Nephron progenitor cell (in vitro differentiated cells): ENCODE results near the gene AGAP1.

Experiments used
- DNase-seq: peaks from one replicate; pipeline ENCODE4 v3.0.0; 2021
- H3K27ac Mint-ChIP-seq: 2 replicates; pipeline ENCODE4 v1.8.0; 2021; ENCODE audit warnings: mild to moderate bottlenecking, moderate library complexity, mixed read lengths
- H3K27me3 Mint-ChIP-seq: 2 replicates; pipeline ENCODE4 v1.8.0; 2021; ENCODE audit warnings: mild to moderate bottlenecking, low read depth, mixed read lengths; ENCODE audit not compliant: poor library complexity
- H3K36me3 Mint-ChIP-seq: 2 replicates; pipeline ENCODE4 v1.8.0; 2021; ENCODE audit warnings: low read depth, mixed read lengths
- H3K4me1 Mint-ChIP-seq: 2 replicates; pipeline ENCODE4 v1.8.0; 2021; ENCODE audit warnings: mixed read lengths
- H3K4me3 Mint-ChIP-seq: 2 replicates; pipeline ENCODE4 v1.8.0; 2021; ENCODE audit warnings: mild to moderate bottlenecking, moderate library complexity, mixed read lengths
- H3K9me3 Mint-ChIP-seq: 2 replicates; pipeline ENCODE4 v1.8.0; 2021; ENCODE audit warnings: mild to moderate bottlenecking, moderate library complexity, mixed read lengths
- TF ChIP-seq, protein P1 (sequence below): fragments of 200-600 bp; sonication (generic); IDR thresholded peaks from 2 replicates; pipeline ENCODE4 v1.5.0; 2021; ENCODE audit warnings: antibody characterized with exemption

The AGAP1 gene

DNA sequence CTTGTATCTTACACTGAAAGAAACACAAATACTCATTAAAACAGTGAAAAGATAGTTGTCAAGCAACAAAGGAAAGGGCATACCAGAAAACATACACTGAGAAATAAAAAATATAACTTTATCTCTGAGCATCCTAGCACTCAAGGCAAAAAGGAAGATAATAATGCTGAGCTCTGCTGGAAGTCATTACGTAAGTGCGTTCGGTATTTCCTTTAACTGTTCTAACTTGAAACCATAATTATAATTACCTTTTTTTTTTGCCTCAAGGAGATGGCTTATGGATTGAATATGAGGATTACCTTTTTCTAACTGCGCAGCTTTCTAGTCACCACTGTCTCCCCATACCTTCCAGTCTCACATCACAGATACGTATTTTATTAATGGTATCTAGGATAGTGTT lies 366.3 kb downstream of the AGAP1 start:
- TF ChIP-seq, protein P1, sequence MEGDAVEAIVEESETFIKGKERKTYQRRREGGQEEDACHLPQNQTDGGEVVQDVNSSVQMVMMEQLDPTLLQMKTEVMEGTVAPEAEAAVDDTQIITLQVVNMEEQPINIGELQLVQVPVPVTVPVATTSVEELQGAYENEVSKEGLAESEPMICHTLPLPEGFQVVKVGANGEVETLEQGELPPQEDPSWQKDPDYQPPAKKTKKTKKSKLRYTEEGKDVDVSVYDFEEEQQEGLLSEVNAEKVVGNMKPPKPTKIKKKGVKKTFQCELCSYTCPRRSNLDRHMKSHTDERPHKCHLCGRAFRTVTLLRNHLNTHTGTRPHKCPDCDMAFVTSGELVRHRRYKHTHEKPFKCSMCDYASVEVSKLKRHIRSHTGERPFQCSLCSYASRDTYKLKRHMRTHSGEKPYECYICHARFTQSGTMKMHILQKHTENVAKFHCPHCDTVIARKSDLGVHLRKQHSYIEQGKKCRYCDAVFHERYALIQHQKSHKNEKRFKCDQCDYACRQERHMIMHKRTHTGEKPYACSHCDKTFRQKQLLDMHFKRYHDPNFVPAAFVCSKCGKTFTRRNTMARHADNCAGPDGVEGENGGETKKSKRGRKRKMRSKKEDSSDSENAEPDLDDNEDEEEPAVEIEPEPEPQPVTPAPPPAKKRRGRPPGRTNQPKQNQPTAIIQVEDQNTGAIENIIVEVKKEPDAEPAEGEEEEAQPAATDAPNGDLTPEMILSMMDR = no peak
- Mint-ChIP-seq H3K27me3 (no peaks in the 10 kb centered on the region), H3K36me3 (peaks cover 9% of the 10 kb centered on the region), H3K4me1 (peaks cover 65% of the 10 kb centered on the region), H3K4me3 (no peak overlapping the region), H3K27ac (no peak overlapping the region), H3K9me3 (no peaks in the 10 kb centered on the region)
- no peak for DNase-seq

DNA sequence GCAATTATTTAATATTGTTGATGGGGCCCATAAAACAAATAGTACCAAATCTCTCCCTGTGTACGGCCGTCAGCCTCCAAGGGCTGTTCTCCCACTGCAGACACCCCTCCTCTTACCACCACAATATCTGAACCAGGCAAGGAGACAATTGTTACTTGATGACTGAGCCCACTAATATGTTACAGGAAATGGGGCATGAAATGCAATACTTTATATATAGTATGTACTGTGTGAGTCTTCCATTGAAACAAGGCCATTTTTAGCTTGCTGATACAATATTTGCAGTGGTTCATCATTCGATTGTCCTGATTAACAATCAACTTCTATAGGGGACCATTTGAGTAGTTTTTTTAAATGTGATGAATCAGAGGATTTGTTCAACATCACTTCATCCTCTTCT lies 367.0 kb downstream of the AGAP1 start:
- peaks cover 10% of the 10 kb centered on the region for H3K36me3 Mint-ChIP-seq
- H3K27ac Mint-ChIP-seq = no peak overlapping the region
- H3K9me3 Mint-ChIP-seq = no peaks in the 10 kb centered on the region

DNA sequence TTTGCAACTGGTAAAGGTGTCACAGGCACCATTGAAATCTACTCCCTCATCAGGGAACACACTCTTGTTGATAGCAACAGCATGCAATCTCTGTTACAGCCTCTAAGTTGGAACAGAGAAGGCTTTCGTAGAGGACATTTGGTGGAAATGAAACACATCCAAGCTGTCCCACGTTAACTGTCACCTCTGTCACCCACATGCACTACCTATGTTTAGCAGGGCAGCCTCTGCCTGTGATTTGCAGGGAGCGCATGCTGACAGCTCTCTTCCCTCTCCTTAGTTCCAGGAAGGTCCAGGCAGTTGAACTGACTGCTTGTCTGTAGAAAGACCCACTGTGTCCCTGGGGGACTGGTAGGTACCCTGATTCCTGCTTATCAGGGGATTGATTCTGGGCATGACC lies 367.5 kb downstream of the AGAP1 start:
- Mint-ChIP-seq H3K27me3 (no peaks in the 10 kb centered on the region), H3K27ac (no peak overlapping the region), H3K36me3 (peaks cover 14% of the 10 kb centered on the region), H3K9me3 (no peaks in the 10 kb centered on the region), H3K4me3 (no peak overlapping the region), H3K4me1 (peaks cover 75% of the 10 kb centered on the region)
- TF ChIP-seq, protein P1 = no peak
- no peak for DNase-seq

More for the DNA sequence above, 367.0 kb downstream of the AGAP1 start:
- TF ChIP-seq, protein P1 = no peak
- Mint-ChIP-seq H3K4me3 (no peak overlapping the region), H3K4me1 (peaks cover 70% of the 10 kb centered on the region), H3K27me3 (no peaks in the 10 kb centered on the region)
- no peak for DNase-seq

DNA sequence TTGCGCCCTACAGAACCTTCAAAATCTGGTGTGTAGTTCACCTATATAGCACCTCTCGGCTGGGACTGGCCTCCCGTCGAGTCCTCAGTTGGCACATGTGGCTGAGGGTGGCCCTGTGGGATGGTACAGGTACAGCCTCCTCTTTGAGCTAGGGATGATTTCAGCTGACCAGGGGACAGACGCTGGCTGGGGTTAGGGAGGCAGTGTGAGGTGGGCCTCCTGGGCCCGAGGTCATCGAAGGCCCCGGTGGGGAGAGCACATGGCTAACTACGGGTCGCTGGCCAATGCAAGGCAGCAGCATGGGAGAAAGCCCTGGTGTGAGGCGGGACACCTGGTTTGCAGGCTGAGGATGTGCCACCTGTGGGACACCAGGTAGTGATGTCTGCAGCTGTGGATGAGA lies 369.6 kb downstream of the AGAP1 start:
- no peaks in the 10 kb centered on the region for H3K27me3 Mint-ChIP-seq
- H3K4me3 Mint-ChIP-seq = no peak overlapping the region
- TF ChIP-seq, protein P1 = no peak
- H3K4me1 Mint-ChIP-seq = peaks cover 76% of the 10 kb centered on the region
- H3K27ac Mint-ChIP-seq = no peak overlapping the region
- DNase-seq = no peak
- peaks cover 15% of the 10 kb centered on the region for H3K36me3 Mint-ChIP-seq
- peaks cover 2% of the 10 kb centered on the region for H3K9me3 Mint-ChIP-seq

DNA sequence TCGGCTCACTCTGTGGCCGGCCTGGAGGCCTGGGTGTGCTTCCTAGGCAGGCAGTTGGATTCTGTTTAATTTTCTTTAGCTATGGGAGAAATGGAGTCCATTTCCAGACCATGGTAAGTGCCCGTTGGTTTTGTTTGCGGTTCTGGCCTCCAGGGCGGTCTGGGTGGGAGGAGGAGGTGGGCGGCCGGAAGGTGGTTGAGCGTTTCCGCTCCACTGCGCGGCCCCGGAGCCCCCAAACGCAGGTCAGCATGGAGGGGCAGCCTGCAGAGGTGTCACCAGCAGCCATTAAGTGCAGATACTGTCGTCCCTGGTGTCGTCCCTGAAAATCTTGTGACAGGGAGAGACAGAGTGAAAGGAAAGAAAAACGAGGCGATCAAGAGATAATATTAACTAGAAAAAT lies 370.5 kb downstream of the AGAP1 start:
- H3K9me3 Mint-ChIP-seq = peaks cover 9% of the 10 kb centered on the region
- peak overlapping the region; percentile 62 for H3K27ac Mint-ChIP-seq
- TF ChIP-seq, protein P1 = no peak
- H3K27me3 Mint-ChIP-seq = no peaks in the 10 kb centered on the region
- peaks cover 22% of the 10 kb centered on the region for H3K36me3 Mint-ChIP-seq
- no peak for DNase-seq
- H3K4me1 Mint-ChIP-seq = peaks cover 75% of the 10 kb centered on the region
- H3K4me3 Mint-ChIP-seq = no peak overlapping the region

DNA sequence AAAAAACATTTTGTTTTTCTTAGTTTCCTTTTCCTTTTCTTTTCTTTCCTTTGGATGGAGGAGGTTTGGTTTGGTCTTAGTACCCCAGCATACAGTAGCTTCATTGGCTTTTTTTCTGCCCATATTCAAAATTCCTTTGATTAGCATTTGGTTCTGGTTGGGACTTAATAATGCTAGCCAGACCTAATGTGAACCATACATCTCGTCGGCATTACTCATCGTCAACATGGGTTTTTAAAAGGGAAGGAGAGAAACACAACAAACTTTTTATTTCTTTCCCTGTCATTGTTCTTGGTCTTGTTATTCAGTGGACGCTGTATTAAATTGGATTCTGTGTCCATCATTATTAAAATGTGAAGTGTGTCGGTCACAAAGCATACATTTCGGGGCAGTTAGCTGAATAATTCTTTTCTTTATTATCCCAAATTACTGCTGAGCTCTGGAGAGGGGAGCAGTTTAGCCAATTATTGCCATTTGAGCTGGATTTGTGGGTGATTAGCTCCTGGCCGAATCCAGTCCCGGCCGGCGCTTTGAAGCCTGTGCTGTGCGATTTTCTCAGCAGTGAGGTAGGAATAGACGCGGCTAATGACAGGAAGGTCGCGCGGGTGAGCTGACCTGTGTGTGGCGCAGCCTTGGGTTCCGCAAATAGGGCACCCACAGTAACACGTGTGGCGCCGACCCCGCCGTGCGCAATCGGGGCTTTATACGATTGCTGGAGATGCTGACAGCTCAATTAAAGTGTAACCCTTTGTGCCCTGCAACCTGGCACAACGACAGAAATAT lies 371.1 kb downstream of the AGAP1 start:
- peaks cover 68% of the 10 kb centered on the region for H3K4me1 Mint-ChIP-seq
- peaks cover 15% of the 10 kb centered on the region for H3K9me3 Mint-ChIP-seq
- H3K36me3 Mint-ChIP-seq = peaks cover 26% of the 10 kb centered on the region
- no peaks in the 10 kb centered on the region for H3K27me3 Mint-ChIP-seq
- no peak for DNase-seq
- H3K27ac Mint-ChIP-seq = peak overlapping the region; percentile 62
- no peak overlapping the region for H3K4me3 Mint-ChIP-seq
- TF ChIP-seq, protein P1 = no peak
